ENCODE data around the gene RANBP3. TPM values are rescaled to one million over a fixed set of nuclear protein-coding genes. Genes with fewer than 3 reads are reported as not detected.
"Not testable (repeated sequence)": the region's sequence is repeated elsewhere in the genome, so short reads cannot be mapped to it uniquely, and the experiment has no call there.

The RANBP3 gene
- total RNA-seq, 1 experiment from 2014 or later: 55.2 TPM

GRCh38 chr19:5989388-5990074 is 11.6 kb upstream of the RANBP3 start:
- no peak for DNase-seq (ENCODE audit: low spot score)
- in situ Hi-C loops (cut with HindIII; ENCODE audit: low sequenced_read_pairs): no loop called here

- no peak for DNase-seq (ENCODE audit: low spot score)
- in situ Hi-C loops (cut with HindIII; ENCODE audit: low sequenced_read_pairs): no loop called here
Observed at GRCh38 chr19:5988517-5989387, 10.8 kb upstream of the RANBP3 start.

- in situ Hi-C loops (cut with HindIII; ENCODE audit: low sequenced_read_pairs): no loop called here
- DNase-seq (ENCODE audit: low spot score): peak; percentile 85
Observed at GRCh38 chr19:5987077-5987818, 9.3 kb upstream of the RANBP3 start.

- in situ Hi-C loops (cut with HindIII; ENCODE audit: low sequenced_read_pairs); DNase-seq (ENCODE audit: low spot score): not testable (repeated sequence)
Observed at GRCh38 chr19:5985837-5986236, 7.9 kb upstream of the RANBP3 start.

GRCh38 chr19:5985098-5985783 is 7.3 kb upstream of the RANBP3 start:
- DNase-seq (ENCODE audit: low spot score): no peak
- in situ Hi-C loops (cut with HindIII; ENCODE audit: low sequenced_read_pairs): no loop called here

GRCh38 chr19:5984600-5984999 is 6.7 kb upstream of the RANBP3 start:
- in situ Hi-C loops (cut with HindIII; ENCODE audit: low sequenced_read_pairs): no loop called here
- DNase-seq (ENCODE audit: low spot score): no peak

- DNase-seq (ENCODE audit: low spot score): no peak
- in situ Hi-C loops (cut with HindIII; ENCODE audit: low sequenced_read_pairs): no loop called here
Observed at GRCh38 chr19:5983367-5983955, 5.5 kb upstream of the RANBP3 start.

- in situ Hi-C loops (cut with HindIII; ENCODE audit: low sequenced_read_pairs): no loop called here
Observed at GRCh38 chr19:5978606-5979552, 939 bp upstream of the RANBP3 start.

GRCh38 chr19:5977222-5977784 is 637 bp downstream of the RANBP3 start:
- DNase-seq (ENCODE audit: low spot score): no peak
- in situ Hi-C loops (cut with HindIII; ENCODE audit: low sequenced_read_pairs): no loop called here

More at GRCh38 chr19:5978606-5979552, 939 bp upstream of the RANBP3 start:
- DNase-seq (ENCODE audit: low spot score): no peak

GRCh38 chr19:5976768-5977167 is 1.2 kb downstream of the RANBP3 start:
- DNase-seq (ENCODE audit: low spot score): no peak
- in situ Hi-C loops (cut with HindIII; ENCODE audit: low sequenced_read_pairs): no loop called here

- in situ Hi-C loops (cut with HindIII; ENCODE audit: low sequenced_read_pairs): no loop called here
- no peak for DNase-seq (ENCODE audit: low spot score)
Observed at GRCh38 chr19:5975388-5975728, 2.6 kb downstream of the RANBP3 start.

- no peak for DNase-seq (ENCODE audit: low spot score)
- in situ Hi-C loops (cut with HindIII; ENCODE audit: low sequenced_read_pairs): no loop called here
Observed at GRCh38 chr19:5974721-5975387, 3.1 kb downstream of the RANBP3 start.

GRCh38 chr19:5973867-5974635 is 3.9 kb downstream of the RANBP3 start:
- in situ Hi-C loops (cut with HindIII; ENCODE audit: low sequenced_read_pairs): no loop called here
- no peak for DNase-seq (ENCODE audit: low spot score)

GRCh38 chr19:5973376-5973775 is 4.6 kb downstream of the RANBP3 start:
- in situ Hi-C loops (cut with HindIII; ENCODE audit: low sequenced_read_pairs): no loop called here
- no peak for DNase-seq (ENCODE audit: low spot score)

GRCh38 chr19:5972355-5972731 is 5.6 kb downstream of the RANBP3 start:
- no peak for DNase-seq (ENCODE audit: low spot score)
- in situ Hi-C loops (cut with HindIII; ENCODE audit: low sequenced_read_pairs): no loop called here

GRCh38 chr19:5971714-5972354 is 6.1 kb downstream of the RANBP3 start:
- no peak for DNase-seq (ENCODE audit: low spot score)
- in situ Hi-C loops (cut with HindIII; ENCODE audit: low sequenced_read_pairs): no loop called here
